GM19328 (cell line): ENCODE measurements around the gene GRIFIN.
"Not testable (repeated sequence)": the region's sequence is repeated elsewhere in the genome, so short reads cannot be mapped to it uniquely, and the experiment has no call there.

Experiments
- ATAC-seq: cut with Tn5 transposase; IDR thresholded peaks from one replicate; pipeline ENCODE4 v1.9.1; 2021; ENCODE audit warnings: mild to moderate bottlenecking, moderate library complexity; ENCODE audit not compliant: unreplicated experiment

GRIFIN gene

GRCh38 chr7:2480070-2480408 lies 3.8 kb upstream of the GRIFIN start:
- ATAC-seq = no peak

DNA sequence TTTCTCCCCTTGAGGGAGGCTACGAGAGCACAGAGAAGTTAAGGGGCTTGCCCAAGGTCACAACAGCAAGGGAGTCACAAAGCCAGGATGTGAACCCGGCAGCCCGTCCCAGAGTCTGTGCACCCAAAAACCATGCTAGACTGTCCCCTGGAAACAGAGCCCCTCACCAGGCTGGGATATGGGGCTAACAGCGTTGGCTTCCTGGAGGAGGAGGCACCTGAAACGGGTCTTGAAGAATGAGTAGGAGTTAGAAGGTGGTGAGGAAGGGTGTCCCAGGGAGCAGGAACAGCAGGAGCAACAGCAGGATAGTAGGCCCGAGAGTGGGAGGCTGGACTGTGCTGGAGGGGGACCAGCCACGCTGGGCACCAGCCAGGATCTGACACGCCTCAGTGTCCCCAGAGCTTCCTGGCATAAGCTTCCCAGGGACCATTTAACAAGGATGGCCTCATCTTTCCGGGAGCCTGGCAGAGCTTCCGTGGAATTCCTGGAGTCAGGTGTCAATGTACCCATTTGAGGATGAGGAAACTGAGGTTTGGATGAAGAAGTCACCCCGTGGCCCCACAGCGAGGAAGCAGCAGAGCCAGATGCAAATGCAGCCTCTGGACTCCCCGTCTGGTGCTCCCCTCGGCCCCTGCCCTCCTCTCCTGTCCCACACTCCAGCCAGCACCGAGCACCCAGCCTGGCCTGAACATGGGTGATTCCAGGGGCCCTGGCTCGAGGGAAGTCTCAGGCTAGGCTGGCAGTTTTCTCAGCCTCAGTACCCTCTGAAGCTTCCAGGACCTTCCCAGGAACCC lies 3.3 kb upstream of the GRIFIN start:
- ATAC-seq = no peak

DNA sequence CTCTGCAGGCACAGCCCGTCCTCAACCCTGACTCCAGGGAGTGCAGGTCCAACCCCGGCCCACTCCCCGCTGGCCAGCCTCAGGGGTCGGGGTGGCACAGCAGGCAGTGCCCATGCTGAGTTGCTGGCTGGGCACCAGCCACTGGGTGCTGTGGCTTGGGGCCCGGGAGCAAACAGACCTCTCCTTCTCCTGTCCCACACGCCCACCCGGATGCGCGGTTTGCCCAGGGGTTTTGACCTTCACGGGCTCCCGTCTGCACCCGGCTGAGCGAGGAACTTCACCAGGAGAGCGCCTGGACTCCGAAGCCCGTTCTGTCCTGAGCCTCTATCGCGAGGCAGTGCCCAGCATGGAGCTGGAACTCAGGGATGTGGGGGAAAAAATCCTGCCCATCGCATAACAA lies 2.6 kb upstream of the GRIFIN start:
- ATAC-seq = no peak

- no peak for ATAC-seq
Measured at GRCh38 chr7:2478399-2478785, 2.2 kb upstream of the GRIFIN start.

- ATAC-seq = no peak
Measured at GRCh38 chr7:2477447-2478398, 1.5 kb upstream of the GRIFIN start.

GRCh38 chr7:2476776-2477446 lies 713 bp upstream of the GRIFIN start:
- ATAC-seq = no peak

DNA sequence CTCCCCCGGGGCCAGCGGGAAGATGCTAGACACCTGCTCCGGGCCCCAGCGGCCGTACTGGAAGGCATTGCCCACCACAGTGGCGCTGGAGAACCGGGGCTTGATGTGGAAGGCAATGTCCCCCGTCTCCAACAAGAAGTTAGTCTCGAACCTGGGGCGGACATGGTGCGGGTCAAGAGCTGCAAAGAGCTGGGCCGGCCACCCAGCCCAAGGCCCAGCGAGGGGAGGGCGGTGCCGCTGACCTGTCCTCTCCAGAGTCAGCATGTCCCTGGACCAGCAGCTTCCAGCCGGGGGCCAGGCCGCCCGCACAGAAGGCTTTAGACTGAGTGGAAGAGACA lies 551 bp downstream of the GRIFIN start:
- no peak for ATAC-seq

DNA sequence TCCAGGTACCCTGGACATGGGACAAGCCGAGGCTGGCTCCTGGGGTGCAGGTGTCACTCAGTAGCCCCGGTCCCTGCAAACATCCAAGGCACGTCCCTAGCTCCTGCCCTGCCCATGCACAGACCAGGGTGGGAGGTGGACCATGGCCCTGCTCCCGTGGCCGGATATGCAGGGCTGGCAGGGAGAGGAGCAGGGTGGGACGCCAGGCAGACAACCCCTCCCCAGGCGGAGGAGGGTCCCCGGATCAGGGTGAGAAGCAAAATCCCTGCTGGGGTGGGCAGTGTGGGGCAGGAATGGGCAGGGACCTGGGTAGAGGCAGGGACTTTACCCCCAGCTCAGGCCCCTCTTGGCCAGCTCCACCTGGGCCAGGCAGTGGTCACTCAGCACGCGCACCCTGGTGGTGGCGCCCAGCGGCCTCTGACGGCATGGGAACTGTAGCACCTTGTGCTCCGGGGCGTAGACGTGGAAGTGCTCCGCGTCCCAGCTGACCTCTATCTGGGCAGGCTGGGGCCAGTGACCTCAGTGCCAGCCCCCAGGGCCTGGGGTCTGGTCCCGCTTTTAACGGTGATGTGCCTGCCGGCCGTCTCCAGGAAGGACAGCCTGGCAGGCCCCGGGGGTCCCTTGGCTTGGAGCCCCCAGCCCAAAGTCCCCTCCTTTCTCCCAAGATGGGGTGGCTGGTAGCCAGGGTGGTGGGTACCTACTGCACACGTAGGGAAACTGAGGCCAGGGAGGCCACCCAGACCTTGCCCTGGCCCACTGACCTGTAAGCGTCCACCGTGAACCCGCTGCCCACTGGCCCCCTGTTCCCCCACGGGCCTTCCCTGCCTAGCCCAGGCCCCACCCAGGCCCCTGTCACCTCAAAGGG lies 1.2 kb downstream of the GRIFIN start:
- no peak for ATAC-seq

- ATAC-seq = no peak
Measured at GRCh38 chr7:2474224-2474623, 2.0 kb downstream of the GRIFIN start.

DNA sequence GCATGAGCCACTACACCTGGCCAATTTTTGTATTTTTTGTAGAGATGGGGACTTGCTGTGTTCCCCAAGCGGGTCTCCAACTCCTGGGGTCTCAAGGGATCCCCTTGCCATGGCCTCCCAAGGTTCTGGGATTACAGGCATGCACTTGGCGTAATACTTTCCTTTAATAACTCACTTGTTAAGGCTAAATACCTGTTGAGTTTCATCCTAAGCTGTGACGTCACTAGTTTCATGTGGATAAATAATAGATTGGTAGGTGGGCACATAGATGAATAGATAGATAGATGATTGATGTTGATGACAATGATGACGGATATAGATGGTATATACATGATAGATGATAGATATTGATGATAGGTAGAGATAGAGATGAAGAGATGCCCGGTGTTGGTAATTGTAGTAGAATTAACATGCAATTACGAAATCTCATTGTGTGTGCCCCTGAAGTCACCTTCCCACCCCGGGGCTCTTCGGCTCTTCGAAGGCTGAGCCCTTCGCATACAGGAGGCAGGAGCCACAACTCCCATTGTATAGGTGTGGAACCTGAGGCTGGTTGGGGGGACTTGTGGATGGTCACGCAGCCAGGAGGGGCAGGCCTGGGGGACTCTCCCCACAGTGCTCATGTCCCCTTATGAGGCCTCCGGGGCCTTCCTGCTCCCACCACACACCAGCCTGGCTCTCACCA lies 2.6 kb downstream of the GRIFIN start:
- no peak for ATAC-seq

- no peak for ATAC-seq
Measured at GRCh38 chr7:2472739-2473138, 3.5 kb downstream of the GRIFIN start.

GRCh38 chr7:2471396-2471795 lies 4.8 kb downstream of the GRIFIN start:
- ATAC-seq = no peak

GRCh38 chr7:2471022-2471329 lies 5.2 kb downstream of the GRIFIN start:
- no peak for ATAC-seq

DNA sequence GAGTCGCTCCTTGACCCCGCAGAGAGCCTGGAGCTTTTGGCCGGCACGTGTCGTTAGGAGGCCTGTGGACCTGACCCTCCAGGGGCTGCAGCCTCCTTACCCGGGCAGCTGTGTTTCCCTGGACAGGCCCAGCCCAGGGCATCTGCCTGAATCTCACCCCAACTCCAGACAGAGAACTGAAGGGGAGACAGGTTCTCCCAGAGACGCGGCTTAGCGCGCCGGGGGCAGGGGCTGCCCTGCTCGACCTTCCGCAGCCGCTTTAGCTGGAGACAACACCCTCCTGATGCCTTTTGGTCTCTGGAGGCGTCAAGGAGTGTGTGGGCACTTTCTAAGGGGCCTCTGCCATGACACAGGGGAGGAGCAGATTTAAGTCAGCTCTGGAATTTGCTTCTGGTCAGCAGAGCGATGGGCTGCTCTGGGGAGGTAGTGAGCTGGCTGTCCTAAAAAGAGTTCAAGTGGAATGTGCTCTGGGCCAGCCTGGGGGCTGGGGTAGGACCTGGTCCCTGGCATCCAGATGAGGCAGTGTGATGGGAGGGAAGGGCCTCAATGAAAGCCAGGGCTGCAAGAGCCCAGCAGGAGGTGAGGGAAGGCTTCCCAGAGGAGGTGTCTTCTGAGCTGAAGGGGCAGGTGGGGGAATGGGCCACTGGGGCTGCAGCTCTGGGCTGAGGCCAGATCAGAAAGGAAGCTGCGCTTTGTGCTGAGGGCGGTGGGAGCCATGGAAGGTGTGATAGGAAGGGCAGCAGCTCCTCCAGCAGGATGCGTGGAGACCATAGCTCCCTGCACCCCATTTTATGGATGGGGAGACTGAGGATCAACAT lies 5.8 kb downstream of the GRIFIN start:
- no peak for ATAC-seq

DNA sequence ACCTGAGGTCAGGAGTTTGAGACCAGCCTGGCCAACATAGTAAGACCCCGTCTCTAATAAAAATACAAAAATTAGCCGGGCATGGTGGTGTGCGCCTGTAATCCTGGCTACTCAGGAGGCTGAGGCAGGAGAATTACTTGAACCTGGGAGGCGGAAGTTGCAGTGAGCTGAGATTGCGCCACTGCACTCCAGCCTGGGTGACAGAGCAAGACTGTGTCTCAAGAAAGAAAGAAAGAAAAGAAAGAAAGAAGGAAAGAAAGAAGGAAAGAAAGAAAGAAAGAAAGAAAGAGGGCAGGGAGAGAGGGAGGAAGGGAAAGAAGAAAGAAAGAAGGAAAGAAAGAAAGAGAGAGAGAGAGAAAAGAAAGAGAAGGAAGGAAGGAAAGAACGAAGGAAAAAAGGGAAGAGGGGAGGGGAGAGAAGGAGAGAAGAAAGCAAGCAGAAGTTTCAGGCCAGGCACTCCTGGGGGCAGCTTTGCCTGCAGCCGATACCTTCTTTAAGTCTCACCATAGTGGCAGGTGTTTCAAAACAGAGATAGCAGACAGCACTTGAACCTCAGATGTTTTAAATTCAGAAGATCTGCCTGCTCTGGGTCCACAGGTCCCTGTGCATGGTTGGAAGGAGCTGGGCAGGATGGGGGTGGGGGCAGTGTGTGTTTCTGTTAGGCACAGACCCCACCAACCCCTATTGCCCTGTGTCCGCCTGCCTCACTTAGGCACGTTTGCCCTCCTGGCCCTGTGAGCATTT lies 6.6 kb downstream of the GRIFIN start:
- not testable (repeated sequence) for ATAC-seq

DNA sequence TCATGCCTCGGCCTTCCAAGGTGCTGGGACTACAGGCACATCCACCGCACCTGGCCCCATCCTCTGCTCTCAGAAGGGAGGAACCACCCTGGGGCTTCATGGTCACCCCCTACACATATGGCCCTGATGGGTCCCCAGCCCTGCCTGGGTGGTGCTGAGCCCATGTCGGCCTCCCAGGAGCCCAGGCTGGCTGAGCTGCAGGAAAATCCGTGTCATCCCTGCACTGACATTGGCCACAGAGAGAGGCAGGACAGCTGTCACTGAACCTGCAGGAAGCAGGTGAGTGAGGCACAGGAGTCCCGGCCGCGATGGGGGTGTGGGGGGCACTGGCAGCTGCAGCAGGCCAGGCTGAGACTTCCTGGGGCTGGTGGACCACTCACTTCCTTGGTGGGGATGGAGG lies 8.0 kb downstream of the GRIFIN start:
- ATAC-seq = no peak

- ATAC-seq = no peak
Measured at GRCh38 chr7:2466675-2467074, 9.5 kb downstream of the GRIFIN start.

GRCh38 chr7:2465928-2466327 lies 10.3 kb downstream of the GRIFIN start:
- ATAC-seq = no peak

GRCh38 chr7:2462731-2463130 lies 13.5 kb downstream of the GRIFIN start:
- no peak for ATAC-seq
